IPS-18a (cell line): ENCODE results near the gene PPM1M.

Experiments used
- H3K27ac ChIP-seq: one replicate; pipeline ENCODE4 v1.5.1; 2013; ENCODE audit warnings: low read length
- H3K27me3 ChIP-seq: one replicate; pipeline ENCODE4 v1.6.1; 2013; ENCODE audit warnings: mild to moderate bottlenecking, low read length; ENCODE audit not compliant: control insufficient read depth, insufficient read depth
- H3K36me3 ChIP-seq: one replicate; pipeline ENCODE4 v1.6.1; 2013; ENCODE audit warnings: low read depth, low read length; ENCODE audit not compliant: control insufficient read depth
- H3K4me1 ChIP-seq: one replicate; pipeline ENCODE4 v1.6.1; 2013; ENCODE audit warnings: low read depth, low read length; ENCODE audit not compliant: control insufficient read depth
- H3K4me3 ChIP-seq: one replicate; pipeline ENCODE4 v1.5.1; 2013; ENCODE audit warnings: low read length
- H3K9ac ChIP-seq: one replicate; pipeline ENCODE4 v1.6.1; 2013; ENCODE audit warnings: mild to moderate bottlenecking, low read length, moderate library complexity
- H3K9me3 ChIP-seq: one replicate; pipeline ENCODE4 v1.6.1; 2013; ENCODE audit warnings: low read depth, low read length; ENCODE audit not compliant: control insufficient read depth

Gene PPM1M

DNA sequence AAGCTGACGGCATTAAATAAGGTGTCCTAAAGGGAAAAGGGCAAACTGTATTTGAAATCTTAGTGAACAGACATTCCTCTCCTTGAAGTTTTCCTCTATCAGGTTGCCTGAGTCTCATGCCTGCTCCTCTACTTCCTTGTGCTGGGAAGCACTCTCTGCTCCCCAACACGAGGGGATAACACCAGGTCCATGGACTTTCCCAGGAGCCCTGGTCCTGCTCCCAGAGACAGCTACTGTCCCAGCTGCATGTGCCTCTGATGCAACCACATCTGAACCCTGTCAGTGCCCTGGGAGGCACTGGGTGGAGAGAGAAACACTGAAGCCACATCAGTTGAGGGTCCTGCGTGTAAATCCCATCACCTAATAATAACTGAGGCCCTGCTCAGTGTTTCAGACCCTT, 27.5 kb upstream of the PPM1M start:
- no peaks in the 10 kb centered on the region for H3K27me3 ChIP-seq
- H3K36me3 ChIP-seq, result peaks cover 21% of the 10 kb centered on the region
- no peak overlapping the region for H3K27ac ChIP-seq

DNA sequence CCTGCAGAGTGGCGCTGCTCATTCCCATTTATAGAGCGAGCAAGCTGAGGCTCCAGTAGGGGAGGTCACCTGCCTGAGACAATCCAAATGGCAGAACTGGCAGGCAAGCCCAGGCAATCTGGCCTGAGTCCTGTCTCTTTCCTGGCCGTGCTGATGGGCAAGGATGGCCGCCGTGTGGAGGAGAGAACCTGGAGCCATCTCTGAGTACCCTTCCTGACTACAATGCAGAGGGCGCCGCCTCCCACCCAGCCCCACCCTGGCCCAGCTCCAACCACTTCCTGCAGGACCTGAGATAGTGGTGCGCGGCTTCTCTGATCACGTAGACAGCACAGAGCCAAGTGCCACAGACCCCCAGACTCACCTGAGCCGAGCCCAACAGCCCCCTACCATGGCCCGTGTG, 27.1 kb upstream of the PPM1M start:
- Histone ChIP-seq H3K9ac (no peak overlapping the region), H3K27ac (no peak overlapping the region), H3K4me3 (no peak overlapping the region), H3K9me3 (no peaks in the 10 kb centered on the region), H3K4me1 (peaks cover 3% of the 10 kb centered on the region), H3K27me3 (no peaks in the 10 kb centered on the region), H3K36me3 (peaks cover 16% of the 10 kb centered on the region)

More for the DNA sequence above, 27.5 kb upstream of the PPM1M start:
- H3K9me3 ChIP-seq, result no peaks in the 10 kb centered on the region
- peaks cover 3% of the 10 kb centered on the region for H3K4me1 ChIP-seq
- no peak overlapping the region for H3K4me3 ChIP-seq
- no peak overlapping the region for H3K9ac ChIP-seq

DNA sequence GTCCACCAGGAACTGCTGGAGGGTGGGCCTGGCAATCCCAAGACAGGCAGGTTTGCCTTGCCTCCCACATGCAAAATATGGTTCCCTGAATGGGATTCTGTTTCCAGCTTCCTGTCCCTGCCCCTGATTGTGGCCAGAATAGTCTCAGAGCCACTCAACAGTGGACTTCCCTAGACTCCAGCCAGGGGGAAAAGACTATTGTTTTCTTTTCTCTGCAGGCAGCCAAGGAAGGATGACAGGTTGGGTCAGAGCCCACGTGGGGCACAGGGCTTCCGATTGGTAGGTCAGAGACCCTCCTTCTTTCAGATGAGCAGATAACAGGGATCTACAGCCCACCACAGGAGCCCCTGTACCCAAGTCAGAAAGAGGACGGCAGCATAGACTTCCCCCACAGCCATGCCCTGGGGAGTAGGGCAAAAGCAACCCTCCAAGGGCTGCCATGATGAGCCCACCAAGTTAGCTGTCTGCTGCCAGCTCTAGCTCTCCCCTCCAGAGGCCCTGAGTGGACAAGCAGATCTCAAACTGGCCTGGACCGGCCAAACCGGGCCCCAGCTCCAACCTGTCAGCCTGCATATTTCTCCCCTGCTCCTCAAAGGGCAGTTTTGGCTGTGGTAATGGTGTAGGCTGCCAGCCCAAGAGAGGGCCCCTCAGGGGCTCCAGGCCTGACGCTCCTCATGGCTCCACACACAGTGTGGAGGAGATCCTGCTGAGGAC, 26.5 kb upstream of the PPM1M start:
- H3K4me1 ChIP-seq, result peaks cover 3% of the 10 kb centered on the region
- no peak overlapping the region for H3K9ac ChIP-seq
- peaks cover 10% of the 10 kb centered on the region for H3K36me3 ChIP-seq
- no peaks in the 10 kb centered on the region for H3K27me3 ChIP-seq
- no peak overlapping the region for H3K4me3 ChIP-seq
- H3K9me3 ChIP-seq, result no peaks in the 10 kb centered on the region
- no peak overlapping the region for H3K27ac ChIP-seq

DNA sequence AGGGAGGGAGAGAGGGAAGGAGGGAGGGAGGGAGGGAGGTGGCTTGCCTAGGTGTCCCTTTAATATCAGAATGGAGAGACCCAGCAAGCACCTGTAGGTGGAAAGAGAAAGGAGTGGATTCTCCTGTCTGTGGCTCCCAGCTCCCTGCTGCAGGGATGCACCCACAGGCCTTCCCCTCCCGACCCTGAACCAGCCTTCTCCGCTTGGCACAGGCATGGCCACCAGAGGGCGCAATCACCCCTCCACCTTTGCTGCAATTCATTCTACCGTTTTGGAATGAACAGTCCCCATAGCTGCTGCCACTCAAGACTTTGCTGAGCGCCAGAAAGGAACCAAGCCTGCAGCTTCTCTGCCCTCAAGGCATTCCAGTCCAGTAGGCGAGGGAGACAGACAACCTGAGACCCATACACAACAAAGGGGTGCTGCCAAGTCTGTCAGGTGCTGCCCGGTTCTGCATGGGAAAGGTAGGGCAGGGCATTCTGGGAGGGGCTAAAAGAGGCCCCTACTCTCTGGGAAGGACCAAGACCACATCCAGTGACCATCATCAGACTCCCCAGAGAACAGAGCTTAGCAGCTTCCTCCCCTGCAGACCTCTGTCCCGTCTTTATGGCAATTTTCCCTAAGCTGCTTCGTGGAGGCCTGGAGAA, 25.1 kb upstream of the PPM1M start:
- no peaks in the 10 kb centered on the region for H3K9me3 ChIP-seq
- no peak overlapping the region for H3K4me3 ChIP-seq
- no peaks in the 10 kb centered on the region for H3K36me3 ChIP-seq
- no peak overlapping the region for H3K27ac ChIP-seq
- H3K9ac ChIP-seq, result no peak overlapping the region
- H3K27me3 ChIP-seq, result no peaks in the 10 kb centered on the region
- H3K4me1 ChIP-seq, result peaks cover 3% of the 10 kb centered on the region

DNA sequence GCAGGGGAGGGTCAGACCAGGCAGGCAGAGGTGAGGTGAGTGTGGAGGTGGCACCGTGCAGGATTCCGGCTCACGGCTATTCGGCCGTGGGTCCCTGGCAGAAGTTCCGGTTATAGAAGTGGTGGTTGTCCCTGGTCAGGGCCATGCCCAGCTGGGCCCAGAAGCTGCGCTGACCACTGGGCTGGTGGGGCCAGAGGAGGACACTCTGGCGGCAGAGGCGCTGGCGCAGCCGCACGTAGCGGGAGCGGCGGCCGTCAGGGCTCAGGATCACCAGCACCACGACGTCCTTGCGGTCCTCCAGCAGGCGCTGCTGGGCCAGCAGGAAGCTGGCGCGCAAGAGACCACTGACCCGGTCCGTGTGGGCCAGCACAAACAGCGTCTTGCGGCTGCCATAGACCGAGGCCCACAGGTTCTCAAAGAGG, 24.4 kb upstream of the PPM1M start:
- H3K9me3 ChIP-seq, result no peaks in the 10 kb centered on the region
- no peak overlapping the region for H3K9ac ChIP-seq
- no peaks in the 10 kb centered on the region for H3K36me3 ChIP-seq
- H3K27me3 ChIP-seq, result no peaks in the 10 kb centered on the region
- no peak overlapping the region for H3K27ac ChIP-seq
- H3K4me1 ChIP-seq, result peaks cover 3% of the 10 kb centered on the region
- H3K4me3 ChIP-seq, result no peak overlapping the region

DNA sequence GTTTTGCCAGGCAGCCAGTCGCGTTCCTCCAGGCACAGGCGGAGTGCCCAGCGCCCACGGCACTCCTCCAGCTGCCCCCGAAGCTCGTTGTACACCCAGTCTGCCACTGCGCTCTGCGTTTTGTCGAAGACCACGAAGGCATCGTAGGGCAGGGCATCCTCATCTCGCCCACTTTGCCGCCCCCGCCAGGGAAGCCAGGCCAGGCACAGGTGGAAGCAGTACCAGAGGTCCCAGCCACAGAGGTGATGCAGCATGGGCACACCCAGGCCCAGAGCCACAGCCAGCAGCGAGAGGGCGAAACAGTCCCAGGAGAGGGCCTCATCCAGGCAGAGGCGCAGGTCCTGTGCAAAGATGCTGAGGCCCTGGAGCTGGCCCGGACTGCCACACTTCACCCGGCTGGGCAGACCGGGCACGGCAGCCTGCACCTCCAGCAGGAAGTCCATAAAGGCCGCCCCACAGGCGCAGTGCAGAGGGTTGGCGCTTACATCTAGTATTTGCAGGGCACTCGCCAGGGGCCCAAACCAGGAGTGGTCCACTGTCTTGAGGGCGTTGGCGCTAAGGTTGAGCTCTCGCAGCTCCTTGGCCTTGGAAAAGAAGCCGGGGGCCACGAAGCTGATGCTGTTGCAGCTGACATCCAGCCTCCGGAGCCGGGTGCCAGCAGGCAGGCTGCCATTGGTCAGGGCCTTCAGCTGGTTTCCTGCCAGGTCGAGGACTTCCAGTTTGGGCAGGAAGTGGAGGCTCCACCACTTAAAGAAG, 23.8 kb upstream of the PPM1M start:
- H3K4me1 ChIP-seq, result peaks cover 3% of the 10 kb centered on the region

DNA sequence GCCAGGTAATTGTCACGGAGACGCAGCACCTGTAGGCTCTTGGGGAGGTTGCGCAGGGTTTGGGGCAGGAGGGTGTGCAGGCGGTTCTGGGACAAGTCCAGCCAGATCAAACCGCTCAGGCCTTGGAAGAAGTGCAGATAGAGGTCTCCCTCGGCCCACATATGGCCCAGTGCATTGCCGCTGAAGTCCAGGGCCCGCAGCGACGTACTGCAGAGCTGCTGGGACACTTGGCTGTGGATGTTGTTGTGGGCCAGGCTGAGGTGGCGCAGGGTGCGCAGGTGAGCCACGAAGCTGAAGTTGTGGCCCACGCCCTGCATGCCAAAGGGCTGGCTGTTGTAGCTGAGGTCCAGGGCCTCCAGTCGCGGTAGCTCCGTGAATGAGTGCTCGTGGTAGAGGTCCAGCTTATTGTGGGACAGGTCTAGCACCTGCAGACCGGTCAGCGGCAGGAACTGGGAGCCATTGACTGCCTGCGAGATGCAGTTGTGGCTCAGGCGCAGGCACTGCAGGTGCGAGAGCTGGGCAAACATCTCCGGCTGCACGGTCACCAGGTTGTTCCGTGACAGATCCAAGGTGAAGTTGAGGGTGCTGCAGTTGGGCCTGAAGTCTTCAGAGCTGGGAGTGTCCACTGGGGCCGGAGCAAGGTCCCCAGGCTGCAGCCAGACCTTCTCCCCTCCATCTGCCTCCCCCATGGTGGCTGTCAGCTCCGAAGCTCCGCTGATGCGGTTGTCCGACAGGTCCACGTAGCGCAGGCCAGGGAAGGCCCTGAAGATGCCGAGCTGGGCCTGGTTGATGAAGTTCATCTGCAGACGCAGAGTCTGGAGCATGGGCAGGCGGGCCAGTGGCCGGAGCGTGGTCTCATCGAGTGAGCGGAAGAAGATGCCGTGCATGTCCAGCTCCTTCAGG, 23.0 kb upstream of the PPM1M start:
- Histone ChIP-seq H3K27ac (no peak overlapping the region), H3K9ac (no peak overlapping the region), H3K36me3 (no peaks in the 10 kb centered on the region)

More for the DNA sequence above, 23.8 kb upstream of the PPM1M start:
- H3K4me3 ChIP-seq, result no peak overlapping the region
- no peaks in the 10 kb centered on the region for H3K36me3 ChIP-seq
- H3K9ac ChIP-seq, result no peak overlapping the region
- no peak overlapping the region for H3K27ac ChIP-seq
- no peaks in the 10 kb centered on the region for H3K27me3 ChIP-seq
- no peaks in the 10 kb centered on the region for H3K9me3 ChIP-seq

DNA sequence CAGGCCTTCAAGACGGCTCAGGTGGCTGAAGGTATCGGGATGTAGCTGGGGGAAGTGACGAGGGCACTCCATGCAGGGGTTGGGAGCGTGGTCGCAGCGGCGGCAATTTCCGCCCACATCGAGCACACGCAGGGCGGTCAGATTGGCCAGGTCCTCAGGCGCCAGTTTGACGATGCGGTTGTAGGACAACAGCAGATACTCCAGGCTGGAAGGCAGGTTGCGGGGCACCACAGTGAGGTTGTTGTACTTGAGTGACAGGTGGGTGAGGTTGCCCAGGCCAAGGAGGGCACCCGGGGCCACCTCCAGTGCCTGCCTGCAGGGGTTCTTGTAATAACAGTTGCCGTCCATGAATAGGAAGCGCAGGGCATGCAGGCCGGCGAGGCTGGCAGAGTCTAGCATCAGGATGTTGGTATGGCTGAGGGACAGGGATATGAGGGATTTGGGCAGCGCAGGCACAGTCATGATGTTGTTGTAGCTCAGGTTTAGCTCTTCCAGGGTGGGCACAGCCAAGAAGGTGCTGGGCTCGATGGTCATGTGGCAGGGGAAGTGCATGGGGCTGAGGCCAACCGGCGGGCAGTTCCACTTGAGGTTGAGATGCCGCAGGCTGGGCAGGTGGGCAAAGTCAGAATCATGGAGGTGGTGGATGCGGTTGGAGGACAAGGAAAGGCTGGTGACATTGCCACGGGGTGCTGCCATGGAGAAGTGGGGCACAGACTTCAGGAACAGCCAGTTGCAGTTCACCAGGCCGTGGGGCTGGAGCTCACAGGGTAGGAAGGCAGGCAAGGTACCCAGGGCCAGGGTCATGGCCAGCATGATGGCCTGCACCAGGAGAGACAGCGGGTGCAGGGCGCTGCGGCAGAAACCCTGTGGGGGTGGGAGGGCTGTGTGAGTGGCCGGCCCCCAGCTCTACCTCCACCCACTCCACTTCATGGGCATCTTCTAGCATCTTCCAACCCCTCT, 21.8 kb upstream of the PPM1M start:
- Histone ChIP-seq H3K4me1 (no peaks in the 10 kb centered on the region), H3K9ac (no peak overlapping the region), H3K4me3 (no peak overlapping the region), H3K27ac (no peak overlapping the region), H3K36me3 (no peaks in the 10 kb centered on the region), H3K27me3 (no peaks in the 10 kb centered on the region), H3K9me3 (no peaks in the 10 kb centered on the region)

More for the DNA sequence above, 23.0 kb upstream of the PPM1M start:
- Histone ChIP-seq H3K27me3 (no peaks in the 10 kb centered on the region), H3K9me3 (no peaks in the 10 kb centered on the region), H3K4me3 (no peak overlapping the region), H3K4me1 (peaks cover 3% of the 10 kb centered on the region)

DNA sequence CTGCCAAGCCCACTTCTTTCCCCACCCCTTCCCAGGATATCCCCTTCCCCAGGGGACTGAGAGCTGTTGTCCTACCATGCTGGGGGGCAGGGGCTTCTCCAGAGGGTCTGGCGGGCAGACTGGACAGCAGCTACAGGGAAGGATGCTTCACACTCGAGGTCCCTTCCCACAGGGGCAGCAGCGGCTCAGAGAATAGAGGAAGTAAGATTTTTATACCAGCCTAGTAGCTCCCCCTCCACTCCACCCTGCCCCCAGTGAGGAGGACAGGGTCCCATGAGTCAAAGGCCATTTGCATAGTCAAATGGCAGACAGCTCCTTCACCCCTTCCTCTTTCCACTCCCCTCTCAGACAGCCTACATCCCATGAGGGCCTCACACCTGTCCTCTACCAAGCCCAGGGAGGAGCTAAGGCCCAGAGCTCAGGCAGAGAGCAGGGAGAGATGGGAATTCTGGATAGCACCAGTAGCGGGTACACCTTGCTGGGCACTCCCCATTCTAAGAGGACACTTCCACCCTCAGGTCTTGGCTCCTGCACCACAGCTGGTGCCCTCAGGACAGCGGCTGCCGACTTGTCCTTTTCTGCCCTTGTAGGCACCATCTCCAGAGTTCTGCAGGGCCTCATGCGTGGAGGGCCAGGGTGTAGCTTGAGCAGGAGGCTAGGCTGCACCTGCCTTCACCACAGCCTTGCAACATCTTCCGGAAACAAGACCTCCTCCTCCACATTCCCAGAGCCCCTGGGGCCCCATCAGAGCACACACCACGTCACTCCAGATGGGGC, 19.9 kb upstream of the PPM1M start, which contains the start of gene TLR9:
TLR9 (minus strand) TSS at position 194 of the 777 bp plus-strand sequence; CDS start at position 78, 116 bp downstream.
- no peak within 1 kb of the TSS for H3K4me3 ChIP-seq
- peaks cover 16% of the 10 kb centered on the region for H3K36me3 ChIP-seq
- H3K27me3 ChIP-seq, result no peaks in the 10 kb centered on the region
- H3K9me3 ChIP-seq, result no peaks in the 10 kb centered on the region
- H3K9ac ChIP-seq, result no peak within 1 kb of the TSS
- H3K27ac ChIP-seq, result no peak within 1 kb of the TSS
- no peaks in the 10 kb centered on the region for H3K4me1 ChIP-seq
